ENCODE results near the gene CD14. TPM values are rescaled to one million over a fixed set of nuclear protein-coding genes. Genes with fewer than 3 reads are reported as not detected.
A peak's percentile ranks its signal among the peaks of the same experiment; 100 is the strongest.

CD14 gene
- total RNA-seq, 1 experiment from 2014 or later: 0.13 TPM

DNA sequence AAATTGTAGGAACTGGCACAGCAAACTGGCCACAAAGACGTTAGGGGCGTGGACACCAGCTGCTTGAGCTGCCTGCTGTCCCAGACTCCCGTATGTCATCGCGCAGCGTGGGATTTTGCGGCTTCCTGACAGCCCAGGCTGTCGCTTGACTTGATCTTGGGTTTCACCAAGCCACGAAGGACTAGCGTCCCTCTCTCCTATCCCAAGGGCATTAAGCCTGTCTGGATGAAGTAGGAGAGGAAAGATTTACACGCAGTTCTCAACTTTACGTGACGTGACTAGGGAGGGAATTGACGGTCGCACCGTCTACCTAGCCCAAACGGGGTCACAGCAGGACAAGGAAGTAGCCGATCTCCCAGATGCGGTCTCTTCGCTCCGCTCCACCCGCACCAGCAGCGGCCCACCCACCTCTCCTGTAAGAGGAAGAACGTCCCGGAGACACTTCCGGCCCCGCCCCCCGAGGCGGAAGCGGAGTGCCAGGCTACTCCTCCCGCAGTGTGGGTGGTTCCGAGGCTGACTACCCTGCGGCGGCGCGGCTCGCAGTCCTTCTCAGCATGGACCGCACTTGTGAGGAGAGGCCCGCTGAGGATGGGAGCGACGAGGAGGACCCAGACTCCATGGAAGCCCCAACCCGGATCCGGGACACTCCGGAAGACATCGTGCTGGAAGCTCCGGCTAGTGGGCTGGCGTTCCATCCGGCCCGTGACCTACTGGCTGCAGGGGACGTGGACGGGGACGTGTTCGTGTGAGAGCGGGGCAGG is 31.6 kb upstream of the CD14 start, which contains the start of gene WDR55:
Gene WDR55 (plus strand): TSS at position 546 of the 761 bp plus-strand sequence. CDS start 9 bp downstream, at position 555.
- Mint-ChIP-seq H3K27ac (peak within 1 kb of the TSS; percentile 65 to 94 (median 85); a peak in 6 of 7 replicates), H3K4me3 (peak within 1 kb of the TSS; percentile 97), H3K9me3 (no peaks in the 10 kb centered on the region), H3K27me3 (ENCODE audit: low read depth) (no peaks in the 10 kb centered on the region), H3K4me1 (peaks cover 0 to 6% of the 10 kb centered on the region in 2 experiments; a peak in 2 of 4 replicates), H3K36me3 (ENCODE audit: insufficient read depth in 1 of 3, low read depth in 3 of 3) (peaks cover 21 to 72% (median 61%) of the 10 kb centered on the region in 3 experiments; a peak in 6 of 7 replicates)
- peak; percentile 97 for DNase-seq
- peak within 1 kb of the TSS; percentile 65 for H3K9ac ChIP-seq (ENCODE audit: extremely low read depth, insufficient read length, low read length)
- no peaks in the 10 kb centered on the region for H3K9me3 ChIP-seq (ENCODE audit: control insufficient read depth, low read depth, low read length)
- H4K20me1 ChIP-seq (ENCODE audit: control insufficient read depth, insufficient read depth, insufficient read length): no peaks in the 10 kb centered on the region
- no peak within 1 kb of the TSS for H2BK15ac ChIP-seq (ENCODE audit: low read depth, low read length)
- H4K91ac ChIP-seq (ENCODE audit: insufficient read length, low read depth, low read length): no peak within 1 kb of the TSS
- H2BK20ac ChIP-seq (ENCODE audit: low read depth, low read length, poor library complexity, severe bottlenecking): no peak within 1 kb of the TSS
- H3K27me3 ChIP-seq (ENCODE audit: insufficient read depth, low read length): no peaks in the 10 kb centered on the region
- H4K5ac ChIP-seq (ENCODE audit: insufficient read length, low read depth, low read length): no peak within 1 kb of the TSS
- H3T11ph ChIP-seq (ENCODE audit: low read length): no peak within 1 kb of the TSS
- no peak within 1 kb of the TSS for H2AK5ac ChIP-seq (ENCODE audit: insufficient read length, low read length)
- H3K4ac ChIP-seq (ENCODE audit: low read depth, low read length): no peak within 1 kb of the TSS
- TF ChIP-seq, protein P1, sequence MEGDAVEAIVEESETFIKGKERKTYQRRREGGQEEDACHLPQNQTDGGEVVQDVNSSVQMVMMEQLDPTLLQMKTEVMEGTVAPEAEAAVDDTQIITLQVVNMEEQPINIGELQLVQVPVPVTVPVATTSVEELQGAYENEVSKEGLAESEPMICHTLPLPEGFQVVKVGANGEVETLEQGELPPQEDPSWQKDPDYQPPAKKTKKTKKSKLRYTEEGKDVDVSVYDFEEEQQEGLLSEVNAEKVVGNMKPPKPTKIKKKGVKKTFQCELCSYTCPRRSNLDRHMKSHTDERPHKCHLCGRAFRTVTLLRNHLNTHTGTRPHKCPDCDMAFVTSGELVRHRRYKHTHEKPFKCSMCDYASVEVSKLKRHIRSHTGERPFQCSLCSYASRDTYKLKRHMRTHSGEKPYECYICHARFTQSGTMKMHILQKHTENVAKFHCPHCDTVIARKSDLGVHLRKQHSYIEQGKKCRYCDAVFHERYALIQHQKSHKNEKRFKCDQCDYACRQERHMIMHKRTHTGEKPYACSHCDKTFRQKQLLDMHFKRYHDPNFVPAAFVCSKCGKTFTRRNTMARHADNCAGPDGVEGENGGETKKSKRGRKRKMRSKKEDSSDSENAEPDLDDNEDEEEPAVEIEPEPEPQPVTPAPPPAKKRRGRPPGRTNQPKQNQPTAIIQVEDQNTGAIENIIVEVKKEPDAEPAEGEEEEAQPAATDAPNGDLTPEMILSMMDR (conservative IDR thresholded peaks at IDR 0.05): no peak
- no peak within 1 kb of the TSS for H2BK5ac ChIP-seq (ENCODE audit: insufficient read length, low read length)
- no peak within 1 kb of the TSS for H3K56ac ChIP-seq (ENCODE audit: insufficient read length, low read depth, low read length)
- peaks cover 5% of the 10 kb centered on the region for H3K23me2 ChIP-seq (ENCODE audit: insufficient read length, low read depth, low read length, poor library complexity, severe bottlenecking)
- no peak within 1 kb of the TSS for H2BK12ac ChIP-seq (ENCODE audit: insufficient read length, low read depth, low read length)
- H3K18ac ChIP-seq (ENCODE audit: insufficient read length, low read depth, low read length): no peak within 1 kb of the TSS
- peak within 1 kb of the TSS; percentile 58; the same call in 1 of the 2 replicates for H3K14ac ChIP-seq (ENCODE audit: insufficient read depth, low read length)
- peak within 1 kb of the TSS; percentile 82 for H2AFZ ChIP-seq (ENCODE audit: low read length)
- H3K79me1 ChIP-seq (ENCODE audit: insufficient read depth, low read depth, low read length, poor library complexity, severe bottlenecking): peaks cover 4% of the 10 kb centered on the region
- H3K4me2 ChIP-seq (ENCODE audit: insufficient read depth, insufficient read length, low read length): peak within 1 kb of the TSS; percentile 93
- no peak within 1 kb of the TSS for H3K27ac ChIP-seq (ENCODE audit: insufficient read length, low read depth, low read length)
- no CpG with 5 or more reads among the region's 54 CpGs for WGBS (ENCODE audit: extremely low coverage, insufficient read length, low lambda C conversion rate)
- H3K23ac ChIP-seq (ENCODE audit: insufficient read length, low read depth, low read length): no peak within 1 kb of the TSS
- no peak within 1 kb of the TSS for H4K8ac ChIP-seq (replicated peaks; ENCODE audit: insufficient read length, low read depth, low read length)
- no peaks in the 10 kb centered on the region for H3K79me2 ChIP-seq (ENCODE audit: insufficient read depth, low read length)
- H3K4me1 ChIP-seq (ENCODE audit: insufficient read depth, low read length): no peaks in the 10 kb centered on the region
- no peak within 1 kb of the TSS for H2BK120ac ChIP-seq (ENCODE audit: low read depth, low read length, poor library complexity, severe bottlenecking)

Measured in H9 (cell line).